ENCODE results near the gene SLC39A1.

GRCh38 chr1:153933955-153934354, 29.4 kb downstream of the SLC39A1 start:
- TF ChIP-seq CTCF (IDR thresholded peaks at IDR 0.05) (no peak), EP300 (IDR thresholded peaks at IDR 0.05; ENCODE audit: low read depth) (no peak), POLR2A (IDR thresholded peaks at IDR 0.05) (no peak)

All from transverse colon (tissue), 3 donors.